Upper lobe of right lung (tissue), 1 donor: Measurements from ENCODE around the gene IL17RC. TPM values are rescaled to one million over a fixed set of nuclear protein-coding genes. Genes with fewer than 3 reads are reported as not detected.

Source experiments
- ATAC-seq: fragments of 200-7000 bp; cut with Tn5 transposase; one replicate; pipeline ENCODE4 v1.9.1; 2020; ENCODE audit warnings: mild to moderate bottlenecking, moderate library complexity
- DNase-seq: peaks from one replicate; pipeline ENCODE4 v3.0.0-alpha.2; 2020
- H3K27ac ChIP-seq: fragments of 200-600 bp; one replicate; pipeline ENCODE4 v1.8.0; 2022
- H3K27me3 ChIP-seq: fragments of 200-600 bp; one replicate; pipeline ENCODE4 v1.8.0; 2022; ENCODE audit warnings: mild to moderate bottlenecking
- H3K36me3 ChIP-seq: fragments of 200-600 bp; one replicate; pipeline ENCODE4 v1.8.0; 2022
- H3K4me1 ChIP-seq: fragments of 200-600 bp; one replicate; pipeline ENCODE4 v1.8.0; 2022
- H3K4me3 ChIP-seq: fragments of 200-600 bp; one replicate; pipeline ENCODE4 v1.8.0; 2022; ENCODE audit warnings: mild to moderate bottlenecking
- H3K9me3 ChIP-seq: fragments of 200-600 bp; one replicate; pipeline ENCODE4 v1.8.0; 2022
- intact Hi-C: fragments of 100-400 bp; cut with DNase I; formaldehyde crosslinking; loops from one replicate; pipeline ENCODE4 v1.11.0; 2022
- total RNA-seq: library from RNA; stranded (reverse); fragmentation: NEBNext Ultra II Directional; extraction: Animal tissue kit (Norgen Biotek cat#: 25700); gene quantifications from one replicate; pipeline ENCODE4 v1.2.1, GENCODE V29; 2021
- TF ChIP-seq, protein P1 (sequence below): fragments of 200-600 bp; IDR thresholded peaks from one replicate; pipeline ENCODE4 v1.8.0; 2022; ENCODE audit warnings: antibody characterized with exemption
- donor health status: DM: no; HTN: yes; CAD: no; lungs with severe emphysema.

The IL17RC gene
- total RNA-seq, 1 donor from 2014 or later = 26.9 TPM

GRCh38 chr3:9947025-9947995 lies 30.4 kb downstream of the IL17RC start:
- H3K36me3 ChIP-seq = peaks cover 4% of the 10 kb centered on the region
- ATAC-seq = peak; percentile 87
- TF ChIP-seq, protein P1, sequence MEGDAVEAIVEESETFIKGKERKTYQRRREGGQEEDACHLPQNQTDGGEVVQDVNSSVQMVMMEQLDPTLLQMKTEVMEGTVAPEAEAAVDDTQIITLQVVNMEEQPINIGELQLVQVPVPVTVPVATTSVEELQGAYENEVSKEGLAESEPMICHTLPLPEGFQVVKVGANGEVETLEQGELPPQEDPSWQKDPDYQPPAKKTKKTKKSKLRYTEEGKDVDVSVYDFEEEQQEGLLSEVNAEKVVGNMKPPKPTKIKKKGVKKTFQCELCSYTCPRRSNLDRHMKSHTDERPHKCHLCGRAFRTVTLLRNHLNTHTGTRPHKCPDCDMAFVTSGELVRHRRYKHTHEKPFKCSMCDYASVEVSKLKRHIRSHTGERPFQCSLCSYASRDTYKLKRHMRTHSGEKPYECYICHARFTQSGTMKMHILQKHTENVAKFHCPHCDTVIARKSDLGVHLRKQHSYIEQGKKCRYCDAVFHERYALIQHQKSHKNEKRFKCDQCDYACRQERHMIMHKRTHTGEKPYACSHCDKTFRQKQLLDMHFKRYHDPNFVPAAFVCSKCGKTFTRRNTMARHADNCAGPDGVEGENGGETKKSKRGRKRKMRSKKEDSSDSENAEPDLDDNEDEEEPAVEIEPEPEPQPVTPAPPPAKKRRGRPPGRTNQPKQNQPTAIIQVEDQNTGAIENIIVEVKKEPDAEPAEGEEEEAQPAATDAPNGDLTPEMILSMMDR = peak; percentile 56
- no peaks in the 10 kb centered on the region for H3K9me3 ChIP-seq
- H3K4me1 ChIP-seq = peaks cover 14% of the 10 kb centered on the region
- no peaks in the 10 kb centered on the region for H3K27me3 ChIP-seq
- H3K27ac ChIP-seq = peak overlapping the region; percentile 78
- peak overlapping the region; percentile 63 for H3K4me3 ChIP-seq
- intact Hi-C loops = no loop called here
- peak; percentile 90 for DNase-seq

DNA sequence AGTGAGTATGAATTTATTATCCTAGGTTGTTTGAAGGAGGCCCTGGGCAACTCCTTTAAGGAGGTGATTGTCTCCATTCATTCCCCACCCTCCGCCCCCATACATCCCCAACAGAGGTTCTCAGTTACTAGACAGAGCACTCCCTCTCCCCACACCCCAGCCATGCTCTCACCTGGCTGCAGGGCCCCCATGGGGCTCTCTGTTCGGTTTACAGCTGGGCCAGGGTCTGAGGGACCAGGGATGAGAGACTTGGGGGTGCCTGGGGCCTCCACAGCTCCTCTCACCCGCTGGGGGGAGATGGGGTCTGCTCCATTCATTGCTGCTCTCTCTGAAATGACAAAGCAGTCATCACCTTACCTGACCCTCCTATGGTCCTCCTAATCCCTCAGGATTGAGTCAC lies 31.7 kb downstream of the IL17RC start:
- TF ChIP-seq, protein P1 = no peak
- H3K9me3 ChIP-seq = no peaks in the 10 kb centered on the region
- no peak overlapping the region for H3K4me3 ChIP-seq
- no peak for DNase-seq
- intact Hi-C loops = no loop called here
- H3K27me3 ChIP-seq = no peaks in the 10 kb centered on the region
- no peaks in the 10 kb centered on the region for H3K36me3 ChIP-seq
- no peak overlapping the region for H3K27ac ChIP-seq
- no peak for ATAC-seq
- H3K4me1 ChIP-seq = peaks cover 15% of the 10 kb centered on the region

- H3K4me1 ChIP-seq = peaks cover 15% of the 10 kb centered on the region
- H3K36me3 ChIP-seq = no peaks in the 10 kb centered on the region
- H3K27me3 ChIP-seq = no peaks in the 10 kb centered on the region
- DNase-seq (no peak), ATAC-seq (no peak)
- TF ChIP-seq, protein P1 = no peak
- H3K27ac ChIP-seq = no peak overlapping the region
- H3K4me3 ChIP-seq = no peak overlapping the region
- no peaks in the 10 kb centered on the region for H3K9me3 ChIP-seq
- intact Hi-C loops = no loop called here
These were observed 32.2 kb downstream of the IL17RC start for GRCh38 chr3:9949115-9949514.

GRCh38 chr3:9949626-9950025 lies 32.7 kb downstream of the IL17RC start:
- Histone ChIP-seq H3K36me3 (no peaks in the 10 kb centered on the region), H3K27me3 (no peaks in the 10 kb centered on the region), H3K27ac (no peak overlapping the region), H3K4me3 (no peak overlapping the region), H3K9me3 (no peaks in the 10 kb centered on the region), H3K4me1 (peaks cover 15% of the 10 kb centered on the region)
- intact Hi-C loops = no loop called here
- TF ChIP-seq, protein P1 = no peak
- no peak for DNase-seq
- no peak for ATAC-seq

DNA sequence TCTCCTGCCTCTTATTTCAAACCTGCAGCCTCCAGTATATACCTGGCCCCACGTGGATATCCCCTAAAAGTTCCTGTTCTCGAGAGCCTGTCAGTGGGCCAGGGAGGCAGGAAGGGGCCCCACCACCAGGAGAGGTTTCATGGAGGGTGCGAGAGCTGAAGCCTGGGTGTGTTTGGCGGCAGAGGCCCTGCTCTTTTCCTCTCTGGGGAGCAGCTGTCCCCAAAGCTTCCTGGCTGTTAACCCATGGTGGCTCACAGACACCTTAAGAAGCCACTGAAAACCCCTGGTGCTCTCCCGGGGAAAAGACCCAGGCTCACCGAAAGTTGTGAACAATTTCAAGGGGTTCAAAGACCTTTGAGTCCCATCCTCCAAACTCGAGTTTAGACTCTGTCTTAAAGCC lies 34.2 kb downstream of the IL17RC start:
- H3K4me1 ChIP-seq = peaks cover 10% of the 10 kb centered on the region
- TF ChIP-seq, protein P1 = no peak
- no peak overlapping the region for H3K27ac ChIP-seq
- ATAC-seq (no peak), DNase-seq (no peak)
- intact Hi-C loops = no loop called here
- H3K36me3 ChIP-seq = no peaks in the 10 kb centered on the region
- H3K4me3 ChIP-seq = peak overlapping the region; percentile 52
- no peaks in the 10 kb centered on the region for H3K27me3 ChIP-seq
- H3K9me3 ChIP-seq = no peaks in the 10 kb centered on the region
